K562 (cell line): ENCODE data around the gene ARFGAP1.

Experiments used
- CBX1 ChIP-seq: sonication (generic); IDR thresholded peaks from 2 replicates; pipeline ENCODE4 v1.6.1; 2016; ENCODE audit warnings: antibody characterized with exemption, low read depth, mild to moderate bottlenecking
- COPS2 ChIP-seq: fragments of 450-650 bp; conservative IDR thresholded peaks from 2 replicates; pipeline ENCODE4 v1.6.1; 2016; ENCODE audit warnings: mild to moderate bottlenecking, moderate library complexity
- IRF1 ChIP-seq: sonication (generic); formaldehyde crosslinking; IDR thresholded peaks from 2 replicates; pipeline ENCODE4 v1.8.0; 2022; ENCODE audit warnings: missing genetic modification reagents, mild to moderate bottlenecking, borderline replicate concordance
- KAT8 ChIP-seq: fragments of 450-650 bp; IDR thresholded peaks from 2 replicates; pipeline ENCODE4 v1.6.1; 2016; ENCODE audit warnings: low read depth, mild to moderate bottlenecking
- TF ChIP-seq, protein P1 (sequence below), 3 experiments: IDR thresholded peaks in 2 of 3; conservative IDR thresholded peaks in 1 of 3; 2 replicates each; pipeline ENCODE4 v1.5.1; 2011 to 2012; ENCODE audit warnings: low read length in 3 of 3, mild to moderate bottlenecking in 3 of 3, control low read depth in 2 of 3, improper control_type of control experiment in 1 of 3, inconsistent platforms in 1 of 3, low read depth in 1 of 3, mixed read lengths in 1 of 3, moderate library complexity in 1 of 3; ENCODE audit not compliant: insufficient read depth in 2 of 3

DNA sequence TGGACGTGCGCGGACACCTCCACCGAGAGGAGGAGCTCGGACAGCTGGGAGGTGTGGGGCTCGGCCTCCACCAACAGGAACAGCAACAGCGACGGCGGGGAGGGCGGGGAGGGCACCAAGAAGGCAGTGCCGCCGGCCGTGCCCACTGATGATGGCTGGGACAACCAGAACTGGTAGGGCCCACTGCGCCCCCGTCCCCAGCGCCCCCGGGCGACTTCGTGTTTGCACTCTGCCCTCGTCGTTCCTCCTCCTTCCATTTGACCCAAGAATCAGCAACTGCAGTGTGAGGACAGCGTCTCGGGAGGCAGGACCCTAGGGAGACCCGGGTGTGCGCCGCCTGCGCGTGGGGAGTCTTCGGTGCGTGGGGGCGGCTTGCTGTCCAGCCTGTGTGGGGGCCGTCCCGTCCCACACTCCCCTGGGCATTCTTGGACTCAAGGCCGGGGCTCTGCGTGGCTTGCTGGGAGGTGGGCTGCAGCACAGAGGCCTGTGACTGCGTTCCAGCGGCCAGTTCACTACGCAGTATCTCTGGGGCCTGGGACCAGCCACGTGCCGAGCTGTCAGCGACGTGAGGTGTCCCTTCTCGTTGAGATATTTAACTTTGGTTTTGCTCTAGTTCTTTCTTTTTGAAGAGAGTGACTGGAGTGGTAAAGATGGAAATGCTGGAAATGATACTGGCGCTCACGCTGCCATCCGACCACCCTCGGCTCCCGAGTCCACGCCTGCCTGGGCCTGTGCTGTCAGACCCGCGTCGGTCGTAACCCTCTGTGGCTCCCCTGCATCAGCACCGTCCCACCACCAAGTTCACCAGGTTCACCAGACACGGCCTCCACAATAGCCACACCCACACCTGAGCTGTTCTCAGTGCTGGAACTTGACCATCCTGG is 15.3 kb downstream of the ARFGAP1 start:
- TF ChIP-seq CBX1 (no peak), COPS2 (no peak), IRF1 (CRISPR knock-in tag) (no peak), KAT8 (no peak)
- TF ChIP-seq, protein P1, sequence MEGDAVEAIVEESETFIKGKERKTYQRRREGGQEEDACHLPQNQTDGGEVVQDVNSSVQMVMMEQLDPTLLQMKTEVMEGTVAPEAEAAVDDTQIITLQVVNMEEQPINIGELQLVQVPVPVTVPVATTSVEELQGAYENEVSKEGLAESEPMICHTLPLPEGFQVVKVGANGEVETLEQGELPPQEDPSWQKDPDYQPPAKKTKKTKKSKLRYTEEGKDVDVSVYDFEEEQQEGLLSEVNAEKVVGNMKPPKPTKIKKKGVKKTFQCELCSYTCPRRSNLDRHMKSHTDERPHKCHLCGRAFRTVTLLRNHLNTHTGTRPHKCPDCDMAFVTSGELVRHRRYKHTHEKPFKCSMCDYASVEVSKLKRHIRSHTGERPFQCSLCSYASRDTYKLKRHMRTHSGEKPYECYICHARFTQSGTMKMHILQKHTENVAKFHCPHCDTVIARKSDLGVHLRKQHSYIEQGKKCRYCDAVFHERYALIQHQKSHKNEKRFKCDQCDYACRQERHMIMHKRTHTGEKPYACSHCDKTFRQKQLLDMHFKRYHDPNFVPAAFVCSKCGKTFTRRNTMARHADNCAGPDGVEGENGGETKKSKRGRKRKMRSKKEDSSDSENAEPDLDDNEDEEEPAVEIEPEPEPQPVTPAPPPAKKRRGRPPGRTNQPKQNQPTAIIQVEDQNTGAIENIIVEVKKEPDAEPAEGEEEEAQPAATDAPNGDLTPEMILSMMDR (IDR thresholded peaks at IDR 0.05 in 2 of 3, conservative IDR thresholded peaks at IDR 0.05 in 1 of 3; ENCODE audit: insufficient read depth in 2 of 3, low read depth in 1 of 3, low read length in 3 of 3): no peak
